ENCODE data around the gene GALNT14. TPM values are rescaled to one million over a fixed set of nuclear protein-coding genes. Genes with fewer than 3 reads are reported as not detected.

GALNT14 gene
- total RNA-seq, 1 experiment from 2014 or later = 2.7 TPM

- no peak overlapping the region for H4K8ac ChIP-seq (replicated peaks; ENCODE audit: insufficient read length, low read depth, low read length)
- no peak overlapping the region for H3K9ac ChIP-seq (ENCODE audit: extremely low read depth, insufficient read length, low read length)
- H3K4ac ChIP-seq (ENCODE audit: low read depth, low read length) = no peak overlapping the region
- Mint-ChIP-seq H3K4me1 (peaks cover 14 to 20% of the 10 kb centered on the region in 2 experiments), H3K4me3 (no peak overlapping the region), H3K27me3 (ENCODE audit: low read depth) (peaks cover 3% of the 10 kb centered on the region; the same call in 1 of the 2 replicates), H3K36me3 (ENCODE audit: insufficient read depth in 1 of 3, low read depth in 3 of 3) (no peaks in the 10 kb centered on the region; a peak in 2 of 7 replicates), H3K27ac (no peak overlapping the region), H3K9me3 (peaks cover 3 to 5% of the 10 kb centered on the region in 2 experiments; a peak in 4 of 5 replicates)
- H2BK12ac ChIP-seq (ENCODE audit: insufficient read length, low read depth, low read length) = no peak overlapping the region
- no peaks in the 10 kb centered on the region for H3K79me2 ChIP-seq (ENCODE audit: insufficient read depth, low read length)
- no peaks in the 10 kb centered on the region for H3K79me1 ChIP-seq (ENCODE audit: insufficient read depth, low read depth, low read length, poor library complexity, severe bottlenecking)
- no peak overlapping the region for H2AFZ ChIP-seq (ENCODE audit: low read length)
- no peak overlapping the region for H3K18ac ChIP-seq (ENCODE audit: insufficient read length, low read depth, low read length)
- no peak for DNase-seq
- H3K4me1 ChIP-seq (ENCODE audit: insufficient read depth, low read length) = peaks cover 2% of the 10 kb centered on the region; the same call in 1 of the 2 replicates
- no CpG with 5 or more reads among the region's 1 CpG for WGBS (ENCODE audit: extremely low coverage, insufficient read length, low lambda C conversion rate)
- H2BK120ac ChIP-seq (ENCODE audit: low read depth, low read length, poor library complexity, severe bottlenecking) = no peak overlapping the region
- no peak overlapping the region for H3K14ac ChIP-seq (ENCODE audit: insufficient read depth, low read length)
- H2BK15ac ChIP-seq (ENCODE audit: low read depth, low read length) = no peak overlapping the region
- no peak overlapping the region for H3K27ac ChIP-seq (ENCODE audit: insufficient read length, low read depth, low read length)
- no peak overlapping the region for H3K4me2 ChIP-seq (ENCODE audit: insufficient read depth, insufficient read length, low read length)
- no peaks in the 10 kb centered on the region for H3K27me3 ChIP-seq (ENCODE audit: insufficient read depth, low read length)
- no peak for TF ChIP-seq CTCF (conservative IDR thresholded peaks at IDR 0.05)
- H3K23me2 ChIP-seq (ENCODE audit: insufficient read length, low read depth, low read length, poor library complexity, severe bottlenecking) = no peaks in the 10 kb centered on the region
- no peak overlapping the region for H2BK20ac ChIP-seq (ENCODE audit: low read depth, low read length, poor library complexity, severe bottlenecking)
- no peak overlapping the region for H2AK5ac ChIP-seq (ENCODE audit: insufficient read length, low read length)
- no peak overlapping the region for H3K23ac ChIP-seq (ENCODE audit: insufficient read length, low read depth, low read length)
- no peaks in the 10 kb centered on the region for H3K9me3 ChIP-seq (ENCODE audit: control insufficient read depth, low read depth, low read length)
- no peak overlapping the region for H2BK5ac ChIP-seq (ENCODE audit: insufficient read length, low read length)
- no peak overlapping the region for H4K91ac ChIP-seq (ENCODE audit: insufficient read length, low read depth, low read length)
- no peaks in the 10 kb centered on the region for H4K20me1 ChIP-seq (ENCODE audit: control insufficient read depth, insufficient read depth, insufficient read length)
- no peak overlapping the region for H4K5ac ChIP-seq (ENCODE audit: insufficient read length, low read depth, low read length)
- H3T11ph ChIP-seq (ENCODE audit: low read length) = no peak overlapping the region
- no peak overlapping the region for H3K56ac ChIP-seq (ENCODE audit: insufficient read length, low read depth, low read length)
Observed at GRCh38 chr2:31031132-31031706, 107.0 kb downstream of the GALNT14 start.

All from H9 (cell line).